OCI-LY3 (cell line): ENCODE data around the gene BLM.

Experiments used
- CTCF ChIP-seq: fragments of 200-600, 300-600 bp; sonication (generic); IDR thresholded peaks from 2 replicates; pipeline ENCODE4 v1.5.1; 2014; ENCODE audit warnings: antibody characterized with exemption, low read length, low read depth
- EZH2phosphoT487 ChIP-seq: fragments of 200-600 bp; shearing (Covaris generic); IDR thresholded peaks from 2 replicates; pipeline ENCODE4 v1.6.1; 2018; ENCODE audit warnings: antibody characterized with exemption, mixed run types, low read depth

GRCh38 chr15:90750186-90750585, 33.0 kb downstream of the BLM start:
- no peak for TF ChIP-seq CTCF
- TF ChIP-seq EZH2phosphoT487, result peak; percentile 80
